Cerebellar nuclear complex (tissue), 1 donor: ENCODE data around the gene TRIM77.
"Not testable (repeated sequence)": the region's sequence is repeated elsewhere in the genome, so short reads cannot be mapped to it uniquely, and the experiment has no call there.

Source experiments
- DNase-seq, 2 experiments: peaks; one replicate each; lab custom pipeline; 2025; lab: John Stamatoyannopoulos, UW

TRIM77 gene

GRCh38 chr11:89709999-89710398 is at the start of gene TRIM77:
TSS of gene TRIM77 (plus strand) at chr11:89710299. CDS start at chr11:89710299, 0 bp downstream.
- not testable (repeated sequence) for DNase-seq

- DNase-seq, result no peak
Observed at GRCh38 chr11:89667001-89667400, 43.1 kb upstream of the TRIM77 start.

GRCh38 chr11:89668158-89668557 is 41.9 kb upstream of the TRIM77 start:
- DNase-seq, result not testable (repeated sequence)

- DNase-seq, result not testable (repeated sequence)
Observed at GRCh38 chr11:89669586-89669985, 40.5 kb upstream of the TRIM77 start.

GRCh38 chr11:89669993-89670669 is 40.0 kb upstream of the TRIM77 start:
- DNase-seq, result not testable (repeated sequence)

GRCh38 chr11:89672547-89672946 is 37.6 kb upstream of the TRIM77 start:
- DNase-seq, result not testable (repeated sequence)

GRCh38 chr11:89673380-89673779 is 36.7 kb upstream of the TRIM77 start:
- not testable (repeated sequence) for DNase-seq

- DNase-seq, result not testable (repeated sequence)
Observed at GRCh38 chr11:89675383-89675782, 34.7 kb upstream of the TRIM77 start.

GRCh38 chr11:89675948-89676347 is 34.2 kb upstream of the TRIM77 start:
- not testable (repeated sequence) for DNase-seq

GRCh38 chr11:89707080-89707479 is 3.0 kb upstream of the TRIM77 start:
- DNase-seq, result not testable (repeated sequence)

GRCh38 chr11:89724866-89725498 is 14.9 kb downstream of the TRIM77 start:
- DNase-seq, result not testable (repeated sequence)

- not testable (repeated sequence) for DNase-seq
Observed at GRCh38 chr11:89730215-89730614, 20.1 kb downstream of the TRIM77 start.

- DNase-seq, result no peak
Observed at GRCh38 chr11:89736566-89736965, 26.5 kb downstream of the TRIM77 start.

- no peak for DNase-seq
Observed at GRCh38 chr11:89737116-89737515, 27.0 kb downstream of the TRIM77 start.

- not testable (repeated sequence) for DNase-seq
Observed at GRCh38 chr11:89741406-89741805, 31.3 kb downstream of the TRIM77 start.

- not testable (repeated sequence) for DNase-seq
Observed at GRCh38 chr11:89744158-89744557, 34.1 kb downstream of the TRIM77 start.

- DNase-seq, result not testable (repeated sequence)
Observed at GRCh38 chr11:89750822-89751221, 40.7 kb downstream of the TRIM77 start.
